ENCODE results near the gene BAIAP3. TPM values are rescaled to one million over a fixed set of nuclear protein-coding genes. Genes with fewer than 3 reads are reported as not detected.

BAIAP3 gene
- total RNA-seq, 1 donor from 2014 or later = 6.9 TPM

DNA sequence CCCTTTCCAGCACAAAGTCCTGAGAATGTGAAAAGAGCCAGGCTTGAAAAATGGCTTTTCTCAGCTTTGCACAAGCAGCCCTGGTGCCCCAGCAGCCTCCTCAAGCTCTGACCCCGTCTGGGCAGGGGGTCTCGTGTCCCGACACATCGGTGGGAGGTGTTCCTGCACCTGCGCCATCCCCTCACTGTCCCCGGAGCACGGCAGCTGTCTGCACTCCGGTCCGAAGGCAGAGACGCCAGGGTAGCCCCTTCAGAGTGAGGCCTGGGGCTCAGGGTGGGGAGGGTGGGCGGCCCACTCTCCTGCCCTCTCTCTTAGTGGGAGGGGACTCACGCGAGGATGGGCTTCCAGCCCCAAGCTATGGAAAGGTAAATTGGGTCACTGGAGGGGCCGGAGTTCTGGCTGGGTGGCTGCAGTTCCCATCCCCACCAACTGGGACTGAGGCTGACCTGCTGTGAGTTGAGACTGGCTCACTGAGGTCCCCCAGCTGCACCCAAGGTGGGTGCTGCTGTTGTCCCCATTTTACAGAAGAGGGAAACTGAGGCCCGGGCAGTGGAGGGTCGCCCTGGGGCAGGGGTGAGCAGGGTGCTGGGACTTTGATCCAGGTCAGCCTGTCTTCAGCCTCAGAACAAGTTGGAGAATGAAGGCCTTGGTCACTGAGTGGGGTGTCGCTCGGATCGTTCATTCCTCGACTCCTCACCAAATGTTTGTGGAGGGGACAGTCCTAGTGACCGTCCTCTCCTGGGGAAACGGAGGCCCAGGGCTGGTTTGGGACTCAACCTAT is 2.3 kb upstream of the BAIAP3 start:
- no peaks in the 10 kb centered on the region for H3K4me1 Mint-ChIP-seq (ENCODE audit: unreplicated experiment)
- peak overlapping the region; percentile 74 for H3K4me3 Mint-ChIP-seq
- no peaks in the 10 kb centered on the region for H3K36me3 Mint-ChIP-seq
- no peak for DNase-seq (ENCODE audit: extremely low spot score, unreplicated experiment)
- TF ChIP-seq, protein P1, sequence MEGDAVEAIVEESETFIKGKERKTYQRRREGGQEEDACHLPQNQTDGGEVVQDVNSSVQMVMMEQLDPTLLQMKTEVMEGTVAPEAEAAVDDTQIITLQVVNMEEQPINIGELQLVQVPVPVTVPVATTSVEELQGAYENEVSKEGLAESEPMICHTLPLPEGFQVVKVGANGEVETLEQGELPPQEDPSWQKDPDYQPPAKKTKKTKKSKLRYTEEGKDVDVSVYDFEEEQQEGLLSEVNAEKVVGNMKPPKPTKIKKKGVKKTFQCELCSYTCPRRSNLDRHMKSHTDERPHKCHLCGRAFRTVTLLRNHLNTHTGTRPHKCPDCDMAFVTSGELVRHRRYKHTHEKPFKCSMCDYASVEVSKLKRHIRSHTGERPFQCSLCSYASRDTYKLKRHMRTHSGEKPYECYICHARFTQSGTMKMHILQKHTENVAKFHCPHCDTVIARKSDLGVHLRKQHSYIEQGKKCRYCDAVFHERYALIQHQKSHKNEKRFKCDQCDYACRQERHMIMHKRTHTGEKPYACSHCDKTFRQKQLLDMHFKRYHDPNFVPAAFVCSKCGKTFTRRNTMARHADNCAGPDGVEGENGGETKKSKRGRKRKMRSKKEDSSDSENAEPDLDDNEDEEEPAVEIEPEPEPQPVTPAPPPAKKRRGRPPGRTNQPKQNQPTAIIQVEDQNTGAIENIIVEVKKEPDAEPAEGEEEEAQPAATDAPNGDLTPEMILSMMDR (conservative IDR thresholded peaks at IDR 0.05) = no peak
- H3K9me3 Mint-ChIP-seq = no peaks in the 10 kb centered on the region
- peaks cover 36% of the 10 kb centered on the region for H3K27me3 Mint-ChIP-seq
- H3K27ac Mint-ChIP-seq = no peak overlapping the region

- Mint-ChIP-seq H3K4me1 (ENCODE audit: unreplicated experiment) (no peaks in the 10 kb centered on the region), H3K4me3 (peak overlapping the region; percentile 75), H3K27ac (peak overlapping the region; percentile 41), H3K9me3 (no peaks in the 10 kb centered on the region), H3K27me3 (peaks cover 43% of the 10 kb centered on the region), H3K36me3 (no peaks in the 10 kb centered on the region)
- TF ChIP-seq, protein P1 (conservative IDR thresholded peaks at IDR 0.05) = no peak
- DNase-seq (ENCODE audit: extremely low spot score, unreplicated experiment) = no peak
Observed at GRCh38 chr16:1331712-1332617, 1.5 kb upstream of the BAIAP3 start.

- H3K27me3 Mint-ChIP-seq = peaks cover 47% of the 10 kb centered on the region
- H3K36me3 Mint-ChIP-seq = no peaks in the 10 kb centered on the region
- no peaks in the 10 kb centered on the region for H3K9me3 Mint-ChIP-seq
- H3K4me3 Mint-ChIP-seq = peak overlapping the region; percentile 75
- TF ChIP-seq, protein P1 (conservative IDR thresholded peaks at IDR 0.05) = no peak
- no peak for DNase-seq (ENCODE audit: extremely low spot score, unreplicated experiment)
- no peaks in the 10 kb centered on the region for H3K4me1 Mint-ChIP-seq (ENCODE audit: unreplicated experiment)
- H3K27ac Mint-ChIP-seq = peak overlapping the region; percentile 41
Observed at GRCh38 chr16:1332618-1333148, 762 bp upstream of the BAIAP3 start.

- H3K27ac Mint-ChIP-seq = no peak overlapping the region
- no peak overlapping the region for H3K4me3 Mint-ChIP-seq
- no peaks in the 10 kb centered on the region for H3K9me3 Mint-ChIP-seq
Observed at GRCh38 chr16:1333854-1334700, 632 bp downstream of the BAIAP3 start.

More at GRCh38 chr16:1333854-1334700, 632 bp downstream of the BAIAP3 start:
- Mint-ChIP-seq H3K4me1 (ENCODE audit: unreplicated experiment) (no peaks in the 10 kb centered on the region), H3K36me3 (no peaks in the 10 kb centered on the region), H3K27me3 (peaks cover 47% of the 10 kb centered on the region)
- DNase-seq (ENCODE audit: extremely low spot score, unreplicated experiment) = no peak
- TF ChIP-seq, protein P1 (conservative IDR thresholded peaks at IDR 0.05) = no peak
